Fibroblast of lung (primary cell): ENCODE data around the gene ANKS1B. TPM values are rescaled to one million over a fixed set of nuclear protein-coding genes. Genes with fewer than 3 reads are reported as not detected.

ENCODE experiments used
- DNase-seq, 2 donors: peaks; one replicate each; pipeline versions ENCODE4 v3.0.0 to v3.0.0-alpha.2; 2010; ENCODE audit warnings: low read depth in 2 of 2
- H2AFZ ChIP-seq: 2 replicates; pipeline ENCODE4 v1.5.1; 2012; ENCODE audit warnings: low read length, control low read depth, inconsistent platforms
- H3K27ac ChIP-seq: 2 replicates; pipeline ENCODE4 v1.5.1; 2011; ENCODE audit warnings: low read length, control low read depth; ENCODE audit not compliant: insufficient read depth
- H3K27me3 ChIP-seq: 2 replicates; pipeline ENCODE4 v1.5.1; 2011; ENCODE audit warnings: mild to moderate bottlenecking, low read length; ENCODE audit not compliant: control insufficient read depth, insufficient read depth
- H3K36me3 ChIP-seq: 2 replicates; pipeline ENCODE4 v1.5.1; 2011; ENCODE audit warnings: low read length; ENCODE audit not compliant: control insufficient read depth, insufficient read depth
- H3K4me1 ChIP-seq: 2 replicates; pipeline ENCODE4 v1.5.1; 2011; ENCODE audit warnings: low read length; ENCODE audit not compliant: control insufficient read depth, insufficient read depth; ENCODE audit errors: extremely low read depth
- H3K4me2 ChIP-seq: 2 replicates; pipeline ENCODE4 v1.5.1; 2011; ENCODE audit warnings: low read length, control low read depth; ENCODE audit not compliant: insufficient read depth; ENCODE audit errors: extremely low read depth
- H3K4me3 ChIP-seq, 4 experiments: fragments of 200-600 bp in 1 of 4; sonication (generic) in 1 of 4; replicated peaks in 1 of 4; 2 replicates each; pipeline ENCODE4 v1.5.1; 2011 to 2016; ENCODE audit warnings: low read length in 4 of 4, low read depth in 3 of 4, mild to moderate bottlenecking in 3 of 4, control low read depth in 2 of 4, inconsistent platforms in 1 of 4, mixed read lengths in 1 of 4; ENCODE audit not compliant: insufficient read depth in 1 of 4; ENCODE audit errors: control extremely low read depth in 1 of 4
- H3K79me2 ChIP-seq: 2 replicates; pipeline ENCODE4 v1.5.1; 2012; ENCODE audit warnings: mild to moderate bottlenecking, low read length, inconsistent platforms; ENCODE audit not compliant: control insufficient read depth, insufficient read depth
- H3K9ac ChIP-seq: 2 replicates; pipeline ENCODE4 v1.5.1; 2011; ENCODE audit warnings: mild to moderate bottlenecking, low read length, control low read depth; ENCODE audit not compliant: insufficient read depth
- H3K9me3 ChIP-seq: 2 replicates; pipeline ENCODE4 v1.5.1; 2012; ENCODE audit warnings: low read depth, low read length; ENCODE audit not compliant: control insufficient read depth, insufficient read depth
- H4K20me1 ChIP-seq: 2 replicates; pipeline ENCODE4 v1.5.1; 2011; ENCODE audit warnings: low read length; ENCODE audit not compliant: control insufficient read depth, insufficient read depth; ENCODE audit errors: extremely low read depth
- EZH2 ChIP-seq: IDR thresholded peaks from 2 replicates; pipeline ENCODE4 v1.5.1; 2012; ENCODE audit warnings: low read length, control low read depth, mild to moderate bottlenecking; ENCODE audit errors: missing control alignments
- polyA plus RNA-seq, 2 donors: library from polyadenylated mRNA; depleted of rRNA in 1 of 2; stranded (reverse) in 1 of 2; unstranded in 1 of 2; fragments of >200 nt; gene quantifications; 2 replicates each; pipeline ENCODE4 v1.2.1, GENCODE V29; 2011 to 2012; ENCODE audit warnings: missing spikeins in 1 of 2
- total RNA-seq: library from RNA; depleted of rRNA; stranded (reverse); fragments of >200 nt; gene quantifications from 2 replicates; pipeline ENCODE4 v1.2.1, GENCODE V29; 2014
- TF ChIP-seq, protein P1 (sequence below), 2 donors: IDR thresholded peaks in 1 of 2; conservative IDR thresholded peaks in 1 of 2; 1 replicate in 1 of 2; 2 replicates in 1 of 2; pipeline ENCODE4 v1.5.1; 2011 to 2012; ENCODE audit warnings: low read length in 2 of 2, control low read depth in 1 of 2, inconsistent platforms in 1 of 2, low read depth in 1 of 2, mild to moderate bottlenecking in 1 of 2

Gene ANKS1B
- total and polyA plus RNA-seq, 2 donors (not counting 1 experiment from before 2014, with no cell fraction given): 0.11 to 0.83 TPM

DNA sequence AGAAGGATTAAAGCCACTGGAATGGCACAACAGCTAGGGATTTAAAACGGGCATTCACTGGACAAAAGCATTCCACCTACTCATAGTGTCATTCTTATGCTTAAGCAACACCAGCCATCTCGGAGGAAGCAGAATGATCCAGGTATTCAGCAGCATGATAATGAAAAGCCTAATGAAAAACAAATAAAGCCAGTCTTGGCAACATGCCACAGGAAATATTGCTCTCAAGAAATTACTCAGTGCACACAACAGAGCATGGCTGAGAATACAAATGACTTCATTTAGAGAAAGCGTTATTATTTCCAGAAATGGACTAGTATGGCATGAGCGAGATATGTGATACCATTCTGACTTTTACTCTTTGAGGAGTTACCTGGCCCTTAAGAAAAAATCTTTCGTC lies 897.5 kb downstream of the ANKS1B start:
- H3K79me2 ChIP-seq: no peaks in the 10 kb centered on the region
- no peak for DNase-seq

DNA sequence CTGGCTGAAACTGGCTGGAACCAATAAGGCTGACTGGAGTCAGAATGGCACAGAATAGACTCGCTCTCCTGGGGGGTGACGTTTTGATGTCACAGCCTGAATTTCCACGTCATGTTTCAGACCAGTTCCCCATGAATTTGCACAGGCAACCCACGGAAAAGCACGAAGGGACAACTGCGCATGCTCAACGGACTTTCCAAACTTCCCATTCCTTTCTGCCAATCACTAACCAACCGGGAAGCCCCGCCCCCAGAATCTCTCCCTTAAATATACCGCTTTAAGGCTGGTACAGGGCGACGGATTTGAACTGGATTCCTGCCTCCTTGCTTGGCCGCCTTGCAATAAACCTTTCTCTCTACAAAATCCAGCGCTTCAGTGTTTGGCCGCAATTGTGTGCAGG lies 904.9 kb downstream of the ANKS1B start:
- Histone ChIP-seq H3K4me3 (no peak overlapping the region), H2AFZ (no peak overlapping the region), H3K36me3 (no peaks in the 10 kb centered on the region), H3K4me2 (no peak overlapping the region), H3K27me3 (no peaks in the 10 kb centered on the region), H3K79me2 (no peaks in the 10 kb centered on the region), H3K9me3 (no peaks in the 10 kb centered on the region), H3K9ac (no peak overlapping the region), H3K4me1 (no peaks in the 10 kb centered on the region), H4K20me1 (no peaks in the 10 kb centered on the region), H3K27ac (no peak overlapping the region)
- DNase-seq: no peak
- no peak for TF ChIP-seq EZH2
- TF ChIP-seq, protein P1, sequence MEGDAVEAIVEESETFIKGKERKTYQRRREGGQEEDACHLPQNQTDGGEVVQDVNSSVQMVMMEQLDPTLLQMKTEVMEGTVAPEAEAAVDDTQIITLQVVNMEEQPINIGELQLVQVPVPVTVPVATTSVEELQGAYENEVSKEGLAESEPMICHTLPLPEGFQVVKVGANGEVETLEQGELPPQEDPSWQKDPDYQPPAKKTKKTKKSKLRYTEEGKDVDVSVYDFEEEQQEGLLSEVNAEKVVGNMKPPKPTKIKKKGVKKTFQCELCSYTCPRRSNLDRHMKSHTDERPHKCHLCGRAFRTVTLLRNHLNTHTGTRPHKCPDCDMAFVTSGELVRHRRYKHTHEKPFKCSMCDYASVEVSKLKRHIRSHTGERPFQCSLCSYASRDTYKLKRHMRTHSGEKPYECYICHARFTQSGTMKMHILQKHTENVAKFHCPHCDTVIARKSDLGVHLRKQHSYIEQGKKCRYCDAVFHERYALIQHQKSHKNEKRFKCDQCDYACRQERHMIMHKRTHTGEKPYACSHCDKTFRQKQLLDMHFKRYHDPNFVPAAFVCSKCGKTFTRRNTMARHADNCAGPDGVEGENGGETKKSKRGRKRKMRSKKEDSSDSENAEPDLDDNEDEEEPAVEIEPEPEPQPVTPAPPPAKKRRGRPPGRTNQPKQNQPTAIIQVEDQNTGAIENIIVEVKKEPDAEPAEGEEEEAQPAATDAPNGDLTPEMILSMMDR (conservative IDR thresholded peaks at IDR 0.05 in 1 of 2, IDR thresholded peaks at IDR 0.05 in 1 of 2; ENCODE audit: low read depth in 1 of 2, low read length in 2 of 2): no peak

More for the DNA sequence above, 897.5 kb downstream of the ANKS1B start:
- no peaks in the 10 kb centered on the region for H4K20me1 ChIP-seq
- no peak overlapping the region for H3K9ac ChIP-seq
- no peaks in the 10 kb centered on the region for H3K4me1 ChIP-seq
- no peaks in the 10 kb centered on the region for H3K36me3 ChIP-seq
- no peak overlapping the region for H3K4me2 ChIP-seq
- no peaks in the 10 kb centered on the region for H3K27me3 ChIP-seq
- H2AFZ ChIP-seq: no peak overlapping the region
- no peak overlapping the region for H3K27ac ChIP-seq
- no peak overlapping the region for H3K4me3 ChIP-seq
- H3K9me3 ChIP-seq: no peaks in the 10 kb centered on the region
- TF ChIP-seq EZH2: no peak
- TF ChIP-seq, protein P1 (conservative IDR thresholded peaks at IDR 0.05 in 1 of 2, IDR thresholded peaks at IDR 0.05 in 1 of 2; ENCODE audit: low read depth in 1 of 2, low read length in 2 of 2): no peak

DNA sequence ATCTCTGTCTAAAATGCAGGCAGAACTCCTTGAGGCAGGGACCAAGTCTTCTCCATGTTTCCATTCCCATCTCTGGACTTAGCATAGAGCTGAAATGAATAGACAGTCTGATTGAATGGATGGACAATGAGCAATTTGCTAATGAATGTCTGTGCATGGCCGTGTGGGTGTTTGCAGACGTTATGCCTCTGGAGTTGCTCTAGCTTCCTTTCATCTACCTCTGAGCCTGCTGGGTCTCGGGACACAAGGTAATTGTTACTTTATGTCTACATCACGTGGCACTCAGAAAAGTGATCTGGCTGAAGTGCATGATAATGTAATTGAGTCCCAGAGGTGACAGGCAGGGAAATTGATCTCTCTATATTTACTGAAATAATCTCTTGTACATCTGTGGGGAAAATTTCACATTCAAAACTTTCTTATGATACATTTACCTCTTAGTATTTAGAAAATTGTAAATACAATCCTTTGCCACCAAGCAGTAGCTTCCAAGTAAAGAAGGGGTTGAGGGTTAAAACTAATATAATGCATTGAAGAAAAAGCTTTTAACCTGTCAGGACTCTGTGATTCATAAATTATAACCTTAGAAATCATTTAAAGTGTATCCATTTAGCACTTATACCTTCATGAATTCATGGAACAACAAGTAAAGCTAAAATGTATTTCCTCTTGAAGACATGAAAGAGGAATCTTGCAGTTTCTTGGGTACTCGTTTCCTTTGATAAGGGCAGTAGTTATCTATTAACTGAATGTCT lies 915.6 kb downstream of the ANKS1B start:
- Histone ChIP-seq H3K9me3 (no peaks in the 10 kb centered on the region), H3K36me3 (no peaks in the 10 kb centered on the region), H3K9ac (no peak overlapping the region), H3K4me1 (no peaks in the 10 kb centered on the region), H3K4me2 (no peak overlapping the region), H3K27ac (no peak overlapping the region), H2AFZ (no peak overlapping the region), H3K27me3 (no peaks in the 10 kb centered on the region), H4K20me1 (no peaks in the 10 kb centered on the region), H3K79me2 (no peaks in the 10 kb centered on the region), H3K4me3 (no peak overlapping the region)
- DNase-seq: no peak
- no peak for TF ChIP-seq EZH2
- TF ChIP-seq, protein P1 (conservative IDR thresholded peaks at IDR 0.05 in 1 of 2, IDR thresholded peaks at IDR 0.05 in 1 of 2; ENCODE audit: low read depth in 1 of 2, low read length in 2 of 2): no peak
